GM12872 (cell line): ENCODE measurements around the gene DPF3.

ENCODE experiments used
- CTCF ChIP-seq: IDR thresholded peaks from 3 replicates; pipeline ENCODE4 v1.5.1; 2011; ENCODE audit warnings: low read depth, mild to moderate bottlenecking, low read length, moderate library complexity; ENCODE audit not compliant: insufficient read depth

Gene DPF3

GRCh38 chr14:72792051-72792788 is 101.7 kb downstream of the DPF3 start:
- no peak for TF ChIP-seq CTCF

- no peak for TF ChIP-seq CTCF
Observed at GRCh38 chr14:72790887-72791566, 102.9 kb downstream of the DPF3 start.

GRCh38 chr14:72788972-72789728 is 104.8 kb downstream of the DPF3 start:
- no peak for TF ChIP-seq CTCF

GRCh38 chr14:72788255-72788654 is 105.6 kb downstream of the DPF3 start:
- no peak for TF ChIP-seq CTCF

GRCh38 chr14:72787841-72788240 is 106.1 kb downstream of the DPF3 start:
- no peak for TF ChIP-seq CTCF

- TF ChIP-seq CTCF = no peak
Observed at GRCh38 chr14:72786378-72787350, 107.2 kb downstream of the DPF3 start.
